HG03521 (cell line): Measurements from ENCODE around the gene EBNA1BP2.
"Not testable (repeated sequence)": the region's sequence is repeated elsewhere in the genome, so short reads cannot be mapped to it uniquely, and the experiment has no call there.

Source experiments
- ATAC-seq: cut with Tn5 transposase; IDR thresholded peaks from one replicate; pipeline ENCODE4 v1.9.1; 2021; ENCODE audit warnings: mild to moderate bottlenecking, moderate library complexity; ENCODE audit not compliant: unreplicated experiment

EBNA1BP2 gene

GRCh38 chr1:43123031-43123430 lies 49.1 kb downstream of the EBNA1BP2 start:
- ATAC-seq: no peak

- no peak for ATAC-seq
Measured at GRCh38 chr1:43121256-43121900, 50.7 kb downstream of the EBNA1BP2 start.

DNA sequence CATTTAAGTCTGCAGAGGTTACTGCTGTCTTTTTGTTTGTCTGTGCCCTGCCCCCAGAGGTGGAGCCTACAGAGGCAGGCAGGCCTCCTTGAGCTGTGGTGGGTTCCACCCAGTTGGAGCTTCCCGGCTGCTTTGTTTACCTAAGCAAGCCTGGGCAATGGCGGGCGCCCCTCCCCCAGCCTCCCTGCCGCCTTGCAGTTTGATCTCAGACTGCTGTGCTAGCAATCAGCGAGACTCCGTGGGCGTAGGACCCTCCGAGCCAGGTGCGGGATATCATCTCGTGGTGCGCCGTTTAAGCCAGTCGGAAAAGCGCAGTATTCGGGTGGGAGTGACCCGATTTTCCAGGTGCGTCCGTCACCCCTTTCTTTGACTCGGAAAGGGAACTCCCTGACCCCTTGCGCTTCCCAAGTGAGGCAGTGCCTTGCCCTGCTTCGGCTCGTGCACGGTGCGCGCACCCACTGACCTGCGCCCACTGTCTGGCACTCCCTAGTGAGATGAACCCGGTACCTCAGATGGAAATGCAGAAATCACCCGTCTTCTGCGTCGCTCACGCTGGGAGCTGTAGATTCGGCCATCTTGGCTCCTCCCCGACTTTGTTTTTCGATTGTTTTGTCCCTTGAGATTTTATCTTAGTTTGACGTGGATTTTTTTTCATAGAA lies 52.0 kb downstream of the EBNA1BP2 start:
- ATAC-seq: not testable (repeated sequence)
